K562 (cell line): ENCODE data around the gene SRP72. TPM values are rescaled to one million over a fixed set of nuclear protein-coding genes. Genes with fewer than 3 reads are reported as not detected.
A peak's percentile ranks its signal among the peaks of the same experiment; 100 is the strongest.

Source experiments
- BDP1 ChIP-seq: IDR thresholded peaks from 3 replicates; pipeline ENCODE4 v1.6.1; 2011; ENCODE audit not compliant: insufficient read length, insufficient read depth
- CHD1 ChIP-seq: fragments of 200-600 bp; sonication (generic); IDR thresholded peaks from one replicate; pipeline ENCODE4 v1.6.1; 2012; ENCODE audit warnings: mild to moderate bottlenecking, moderate library complexity, low read length, inconsistent platforms
- CREM ChIP-seq: IDR thresholded peaks from 2 replicates; pipeline ENCODE4 v1.6.1; 2014; ENCODE audit warnings: antibody characterized with exemption, low read depth
- GABPB1 ChIP-seq: sonication (generic); formaldehyde crosslinking; IDR thresholded peaks from 2 replicates; pipeline ENCODE4 v1.8.0; 2022; ENCODE audit warnings: mild to moderate bottlenecking, missing genetic modification reagents
- L3MBTL2 ChIP-seq: fragments of 450-650 bp; IDR thresholded peaks from 2 replicates; pipeline ENCODE4 v1.6.1; 2016; ENCODE audit warnings: mild to moderate bottlenecking, moderate library complexity
- LARP7 ChIP-seq: fragments of 450-650 bp; IDR thresholded peaks from 2 replicates; pipeline ENCODE4 v1.6.1; 2016
- MXI1 ChIP-seq: IDR thresholded peaks from 2 replicates; pipeline ENCODE4 v1.6.1; 2011; ENCODE audit warnings: low read depth, mild to moderate bottlenecking, improper control_type of control experiment, low read length
- NUFIP1 ChIP-seq: fragments of 450-650 bp; IDR thresholded peaks from 2 replicates; pipeline ENCODE4 v1.6.1; 2018; ENCODE audit not compliant: partially characterized antibody
- POLR2H ChIP-seq: IDR thresholded peaks from 2 replicates; pipeline ENCODE4 v1.6.1; 2016; ENCODE audit warnings: missing genetic modification characterization, low read depth, mild to moderate bottlenecking, control low read depth, missing compliant biosample characterization, moderate library complexity
- PRPF4 ChIP-seq: fragments of 200-400 bp; formaldehyde crosslinking; IDR thresholded peaks from one replicate; pipeline ENCODE4 v1.6.1; 2017; ENCODE audit warnings: low read length, low read depth, mild to moderate bottlenecking; ENCODE audit not compliant: insufficient read depth, poor library complexity, severe bottlenecking
- RB1 ChIP-seq: fragments of 450-650 bp; IDR thresholded peaks from 2 replicates; pipeline ENCODE4 v1.6.1; 2017; ENCODE audit warnings: low read depth, mild to moderate bottlenecking
- SAFB2 ChIP-seq: fragments of 200-400 bp; formaldehyde crosslinking; IDR thresholded peaks from 2 replicates; pipeline ENCODE4 v1.6.1; 2018; ENCODE audit warnings: borderline replicate concordance, low read length, low read depth, moderate library complexity; ENCODE audit not compliant: severe bottlenecking
- TAL1 ChIP-seq: fragments of 450-650 bp; IDR thresholded peaks from 2 replicates; pipeline ENCODE4 v1.6.1; 2016; ENCODE audit warnings: mild to moderate bottlenecking
- XRCC4 ChIP-seq: IDR thresholded peaks from one replicate; pipeline ENCODE4 v1.6.1; 2011; ENCODE audit not compliant: insufficient read depth, insufficient read length; ENCODE audit errors: extremely low read depth
- ZNF316 ChIP-seq: fragments of 450-650 bp; IDR thresholded peaks from 2 replicates; pipeline ENCODE4 v1.6.1; 2016
- polyA plus RNA-seq, 8 experiments: library from polyadenylated mRNA; depleted of rRNA in 4 of 8; stranded (reverse) in 5 of 8; unstranded in 3 of 8; fragments of >200 nt; fragmentation: Nextera tagmentation in 2 of 8; fragmentation: Illumina TruSeq in 1 of 8; extraction: Ambion mirVana in 2 of 8; extraction: Trizol in 1 of 8; gene quantifications; 2 replicates each; pipeline versions ENCODE4 v1.2.1 to v1.2.3, GENCODE V29; 2011 to 2014; ENCODE audit warnings: inconsistent platforms in 1 of 8, missing spikeins in 1 of 8
- total RNA-seq, 7 experiments: library from RNA; depleted of rRNA in 6 of 7; stranded (reverse); fragments of >200 nt in 6 of 7; fragmentation: Illumina TruSeq in 2 of 7; extraction: Trizol in 2 of 7; gene quantifications; 2 replicates each; pipeline versions ENCODE4 v1.2.1 to v1.2.3, GENCODE V29; 2011 to 2021; ENCODE audit warnings: low replicate concordance in 1 of 7
- TF ChIP-seq, protein P1 (sequence below), 2 experiments: fragments of 450-650 bp; conservative IDR thresholded peaks; 2 replicates each; pipeline ENCODE4 v1.6.1; 2017; ENCODE audit warnings: mild to moderate bottlenecking in 2 of 2, moderate library complexity in 2 of 2
- TF ChIP-seq, protein P2 (sequence below): fragments of 150-350 bp; IDR thresholded peaks from 2 replicates; pipeline ENCODE4 v1.6.1; 2014; ENCODE audit warnings: low read depth, mild to moderate bottlenecking, low read length, borderline replicate concordance
- TF ChIP-seq, protein P3 (sequence below): fragments of 450-650 bp; formaldehyde crosslinking; IDR thresholded peaks from 2 replicates; pipeline ENCODE4 v1.4.0; 2020; ENCODE audit warnings: mild to moderate bottlenecking
- TF ChIP-seq, protein P4 (sequence below): sonication (generic); formaldehyde crosslinking; IDR thresholded peaks from 2 replicates; pipeline ENCODE4 v1.9.0; 2022; ENCODE audit warnings: mild to moderate bottlenecking, missing genetic modification reagents

Gene SRP72
- total and polyA plus RNA-seq, 9 of the 15 experiments (the other 6 are each of a cell fraction or from before 2014, with no cell fraction given), result 124 to 341 (median 202) TPM

DNA sequence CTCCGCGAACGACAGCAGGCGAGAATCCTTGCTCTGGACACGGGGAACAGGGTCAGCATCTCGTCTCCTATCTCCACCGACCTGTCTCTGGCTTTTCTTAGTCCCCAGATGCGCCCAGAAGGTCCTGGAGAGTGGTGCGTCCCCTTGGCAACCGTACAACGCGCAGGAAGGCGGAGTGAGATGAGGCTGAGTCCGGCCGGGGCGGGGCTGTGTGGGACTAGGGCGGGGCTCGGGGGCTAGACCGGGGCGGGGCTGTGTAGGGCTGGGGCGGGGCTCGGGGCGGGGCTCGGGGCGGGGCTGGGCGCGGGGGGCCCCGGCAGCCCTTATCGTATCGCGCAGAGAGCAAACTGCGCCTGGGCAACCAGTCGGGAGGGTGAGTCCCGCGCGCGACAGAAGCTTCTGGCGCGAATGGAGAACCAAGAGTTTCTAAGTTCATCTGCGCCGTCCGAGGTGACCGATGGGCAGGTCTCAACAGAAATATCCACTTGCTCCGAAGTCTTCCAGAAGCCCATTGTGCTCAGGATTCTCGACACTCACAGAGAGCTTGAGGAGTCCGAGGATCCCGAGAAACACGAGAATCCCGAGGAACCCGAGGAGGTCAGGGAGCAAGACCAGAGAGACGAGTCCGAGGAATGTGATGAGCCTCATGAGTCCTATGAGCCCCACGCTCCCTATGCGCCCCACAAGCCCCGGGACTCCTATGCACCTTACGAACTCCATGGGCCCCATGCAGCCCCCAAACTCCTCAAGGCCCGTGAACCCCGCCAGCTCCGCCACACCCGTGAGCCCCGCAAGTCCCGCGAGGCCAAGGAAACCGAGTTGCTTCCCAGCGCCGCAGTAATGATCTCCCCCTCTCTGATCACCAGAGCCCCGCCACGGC lies 63.1 kb downstream of the SRP72 start (continued):
- no peak for TF ChIP-seq TAL1
- TF ChIP-seq GABPB1 (CRISPR knock-in tag), result no peak
- no peak for TF ChIP-seq PRPF4
- TF ChIP-seq, protein P1, sequence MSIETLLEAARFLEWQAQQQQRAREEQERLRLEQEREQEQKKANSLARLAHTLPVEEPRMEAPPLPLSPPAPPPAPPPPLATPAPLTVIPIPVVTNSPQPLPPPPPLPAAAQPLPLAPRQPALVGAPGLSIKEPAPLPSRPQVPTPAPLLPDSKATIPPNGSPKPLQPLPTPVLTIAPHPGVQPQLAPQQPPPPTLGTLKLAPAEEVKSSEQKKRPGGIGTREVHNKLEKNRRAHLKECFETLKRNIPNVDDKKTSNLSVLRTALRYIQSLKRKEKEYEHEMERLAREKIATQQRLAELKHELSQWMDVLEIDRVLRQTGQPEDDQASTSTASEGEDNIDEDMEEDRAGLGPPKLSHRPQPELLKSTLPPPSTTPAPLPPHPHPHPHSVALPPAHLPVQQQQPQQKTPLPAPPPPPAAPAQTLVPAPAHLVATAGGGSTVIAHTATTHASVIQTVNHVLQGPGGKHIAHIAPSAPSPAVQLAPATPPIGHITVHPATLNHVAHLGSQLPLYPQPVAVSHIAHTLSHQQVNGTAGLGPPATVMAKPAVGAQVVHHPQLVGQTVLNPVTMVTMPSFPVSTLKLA (conservative IDR thresholded peaks at IDR 0.05), result 0 out of 4 replicates have a peak, but pooled peaks of 1 of the 2 experiments have one; percentile 19
- TF ChIP-seq POLR2H, result peak; percentile 89
- TF ChIP-seq, protein P2, sequence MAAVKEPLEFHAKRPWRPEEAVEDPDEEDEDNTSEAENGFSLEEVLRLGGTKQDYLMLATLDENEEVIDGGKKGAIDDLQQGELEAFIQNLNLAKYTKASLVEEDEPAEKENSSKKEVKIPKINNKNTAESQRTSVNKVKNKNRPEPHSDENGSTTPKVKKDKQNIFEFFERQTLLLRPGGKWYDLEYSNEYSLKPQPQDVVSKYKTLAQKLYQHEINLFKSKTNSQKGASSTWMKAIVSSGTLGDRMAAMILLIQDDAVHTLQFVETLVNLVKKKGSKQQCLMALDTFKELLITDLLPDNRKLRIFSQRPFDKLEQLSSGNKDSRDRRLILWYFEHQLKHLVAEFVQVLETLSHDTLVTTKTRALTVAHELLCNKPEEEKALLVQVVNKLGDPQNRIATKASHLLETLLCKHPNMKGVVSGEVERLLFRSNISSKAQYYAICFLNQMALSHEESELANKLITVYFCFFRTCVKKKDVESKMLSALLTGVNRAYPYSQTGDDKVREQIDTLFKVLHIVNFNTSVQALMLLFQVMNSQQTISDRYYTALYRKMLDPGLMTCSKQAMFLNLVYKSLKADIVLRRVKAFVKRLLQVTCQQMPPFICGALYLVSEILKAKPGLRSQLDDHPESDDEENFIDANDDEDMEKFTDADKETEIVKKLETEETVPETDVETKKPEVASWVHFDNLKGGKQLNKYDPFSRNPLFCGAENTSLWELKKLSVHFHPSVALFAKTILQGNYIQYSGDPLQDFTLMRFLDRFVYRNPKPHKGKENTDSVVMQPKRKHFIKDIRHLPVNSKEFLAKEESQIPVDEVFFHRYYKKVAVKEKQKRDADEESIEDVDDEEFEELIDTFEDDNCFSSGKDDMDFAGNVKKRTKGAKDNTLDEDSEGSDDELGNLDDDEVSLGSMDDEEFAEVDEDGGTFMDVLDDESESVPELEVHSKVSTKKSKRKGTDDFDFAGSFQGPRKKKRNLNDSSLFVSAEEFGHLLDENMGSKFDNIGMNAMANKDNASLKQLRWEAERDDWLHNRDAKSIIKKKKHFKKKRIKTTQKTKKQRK, result no peak
- peak; percentile 83 for TF ChIP-seq L3MBTL2
- TF ChIP-seq MXI1, result peak; percentile 31; the same call in 1 of the 2 replicates
- peak; percentile 36; the same call in 1 of the 2 replicates for TF ChIP-seq RB1
- TF ChIP-seq ZNF316, result no peak
- no peak for TF ChIP-seq BDP1
- TF ChIP-seq, protein P3, sequence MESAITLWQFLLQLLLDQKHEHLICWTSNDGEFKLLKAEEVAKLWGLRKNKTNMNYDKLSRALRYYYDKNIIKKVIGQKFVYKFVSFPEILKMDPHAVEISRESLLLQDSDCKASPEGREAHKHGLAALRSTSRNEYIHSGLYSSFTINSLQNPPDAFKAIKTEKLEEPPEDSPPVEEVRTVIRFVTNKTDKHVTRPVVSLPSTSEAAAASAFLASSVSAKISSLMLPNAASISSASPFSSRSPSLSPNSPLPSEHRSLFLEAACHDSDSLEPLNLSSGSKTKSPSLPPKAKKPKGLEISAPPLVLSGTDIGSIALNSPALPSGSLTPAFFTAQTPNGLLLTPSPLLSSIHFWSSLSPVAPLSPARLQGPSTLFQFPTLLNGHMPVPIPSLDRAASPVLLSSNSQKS, result no peak
- TF ChIP-seq CREM, result 0 out of 2 replicates have a peak, but pooled peaks have one; percentile 11
- TF ChIP-seq LARP7, result no peak
- no peak for TF ChIP-seq SAFB2
- no peak for TF ChIP-seq NUFIP1
- TF ChIP-seq, protein P4, sequence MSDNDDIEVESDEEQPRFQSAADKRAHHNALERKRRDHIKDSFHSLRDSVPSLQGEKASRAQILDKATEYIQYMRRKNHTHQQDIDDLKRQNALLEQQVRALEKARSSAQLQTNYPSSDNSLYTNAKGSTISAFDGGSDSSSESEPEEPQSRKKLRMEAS, result no peak
- TF ChIP-seq CHD1, result no peak
- no peak for TF ChIP-seq XRCC4
